Activated CD4-positive, alpha-beta T cell treated with anti-CD3 and anti-CD28 coated beads for 48 hours (primary cell): ENCODE data around the gene RERE.

Source experiments
- DNase-seq: peaks from one replicate; pipeline ENCODE4 v3.0.0-alpha.2; 2020

RERE gene

GRCh38 chr1:8817412-8818324 lies at the start of gene RERE:
RERE (minus strand) TSS chr1:8817640.
- peak; percentile 96 for DNase-seq

DNA sequence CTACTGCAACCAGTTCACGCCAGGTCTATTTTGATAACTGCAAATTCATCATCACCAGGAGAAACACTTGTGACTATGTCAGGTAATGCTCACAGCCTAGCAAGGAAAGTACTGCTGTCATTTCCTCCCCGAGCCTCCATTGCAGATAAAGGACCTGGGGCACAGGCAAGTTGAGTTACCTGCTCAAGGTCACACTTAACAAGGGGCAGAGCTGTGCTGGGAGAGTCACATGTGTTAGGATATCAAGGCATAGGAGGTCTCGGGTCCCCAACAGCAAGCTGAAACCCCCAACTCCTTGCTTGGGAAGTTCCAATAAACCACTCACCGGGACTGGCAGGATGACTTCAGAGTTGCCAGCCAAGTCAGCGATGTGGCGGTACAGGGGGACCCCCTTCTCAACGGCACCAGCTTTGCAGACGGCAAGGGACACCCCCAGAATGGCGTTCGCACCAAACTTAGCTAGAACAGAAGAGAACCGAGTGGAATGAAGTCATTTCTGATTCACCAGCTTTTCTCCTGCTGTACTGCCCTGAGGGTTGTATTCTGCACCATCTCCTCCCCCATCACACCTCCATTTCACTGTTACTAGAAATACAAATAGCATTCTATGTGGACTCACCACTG lies 49.5 kb upstream of the RERE start:
- DNase-seq, result peak; percentile 77

DNA sequence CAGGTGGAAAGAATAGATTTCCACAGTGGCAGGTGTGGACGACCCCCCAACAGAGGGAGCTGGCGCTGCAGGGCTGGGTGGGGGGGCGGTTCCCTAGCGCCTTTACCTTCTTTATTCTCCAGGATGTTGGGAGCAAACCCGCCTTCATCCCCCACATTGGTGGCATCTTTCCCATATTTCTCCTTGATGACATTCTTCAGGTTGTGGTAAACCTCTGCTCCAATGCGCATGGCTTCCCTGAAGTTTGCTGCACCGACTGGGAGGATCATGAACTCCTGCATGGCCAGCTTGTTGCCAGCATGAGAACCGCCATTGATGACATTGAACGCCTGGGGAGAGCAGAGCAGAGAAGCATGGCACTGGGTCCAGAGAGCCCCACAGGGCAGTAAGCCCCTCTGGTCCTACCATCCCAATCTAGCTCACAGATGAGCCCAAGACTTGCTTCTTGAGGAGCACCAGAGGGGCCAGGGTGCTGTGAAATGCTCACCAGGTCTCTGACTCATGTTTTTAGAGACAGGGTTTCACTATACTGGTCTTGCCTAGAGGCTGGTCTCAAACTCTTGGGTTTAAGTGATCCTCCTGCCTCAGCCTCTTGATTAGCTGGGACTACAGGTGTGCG lies 48.8 kb upstream of the RERE start:
- no peak for DNase-seq

GRCh38 chr1:8864713-8865344 lies 47.4 kb upstream of the RERE start:
- no peak for DNase-seq

- DNase-seq, result no peak
Measured at GRCh38 chr1:8863794-8864233, 46.4 kb upstream of the RERE start.

DNA sequence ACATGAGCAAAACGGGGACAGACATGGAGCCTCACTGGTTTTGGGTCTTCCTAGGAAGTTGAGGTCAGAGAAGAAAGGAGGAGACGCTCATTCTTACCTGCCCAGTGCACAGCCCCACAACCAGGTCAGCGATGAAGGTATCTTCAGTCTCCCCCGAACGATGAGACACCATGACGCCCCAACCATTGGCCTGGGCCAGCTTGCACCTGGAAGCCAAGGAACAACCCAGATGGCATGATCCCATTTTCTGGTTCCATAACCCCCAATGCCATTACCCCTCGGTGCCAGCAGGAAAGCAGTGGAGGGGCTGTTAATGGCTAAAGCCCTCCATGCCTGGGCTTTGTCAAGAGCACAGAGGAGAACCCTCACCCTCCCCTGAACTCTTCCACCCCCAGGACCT lies 45.7 kb upstream of the RERE start:
- no peak for DNase-seq

DNA sequence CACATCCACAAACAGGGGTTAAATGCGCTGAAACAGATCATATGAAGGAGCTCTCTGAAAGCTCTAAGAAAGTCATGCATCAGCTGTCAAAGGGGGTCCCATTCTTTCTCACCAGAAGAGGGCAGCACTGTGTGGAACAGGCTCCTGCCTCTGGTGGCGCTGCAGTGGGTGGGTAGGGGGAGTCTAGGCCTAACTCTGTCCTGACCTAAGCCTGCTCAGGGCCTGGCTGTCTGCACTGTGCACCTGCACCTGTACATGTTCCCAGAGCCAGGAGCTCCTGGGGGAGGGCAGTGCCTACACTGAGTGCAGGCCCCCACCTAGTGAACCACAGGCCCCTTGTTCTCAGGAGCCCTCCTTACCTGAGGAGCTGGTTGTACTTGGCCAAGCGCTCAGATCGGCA lies 45.1 kb upstream of the RERE start:
- DNase-seq, result peak; percentile 64

DNA sequence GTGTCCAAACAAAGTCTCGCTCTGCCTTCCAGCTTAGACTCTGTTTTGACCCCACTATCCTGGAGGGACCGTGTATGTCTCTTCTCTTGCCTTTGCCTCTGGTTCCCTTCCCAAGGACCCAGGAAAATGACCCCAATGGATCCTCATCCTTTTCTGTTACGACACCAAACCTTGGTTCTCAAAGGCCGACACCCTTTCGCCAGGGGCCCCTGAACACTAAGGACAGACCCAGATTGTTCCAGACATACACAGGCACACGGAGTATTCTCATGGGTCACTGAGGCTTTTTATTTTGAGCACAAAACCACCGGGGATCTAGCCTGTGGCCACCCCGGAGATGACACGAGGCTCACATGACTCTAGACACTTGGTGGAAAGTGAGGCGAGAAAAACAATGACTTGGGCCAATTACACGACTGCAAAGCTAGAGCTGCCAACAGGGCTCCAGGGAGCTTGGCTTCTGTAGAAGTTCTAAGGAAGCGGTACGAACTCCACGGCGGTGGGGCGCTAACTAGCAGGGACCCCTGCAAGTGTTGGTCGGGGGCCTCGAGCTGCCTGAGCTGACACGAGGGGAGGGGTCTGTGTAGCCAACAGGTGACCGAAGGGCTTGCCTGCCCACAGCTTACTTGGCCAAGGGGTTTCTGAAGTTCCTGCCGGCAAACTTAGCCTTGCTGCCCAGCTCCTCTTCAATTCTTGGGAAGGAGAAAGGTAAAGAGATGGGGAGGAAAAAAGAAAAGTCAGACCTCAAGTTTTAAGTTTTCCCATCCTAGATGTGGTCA lies 43.5 kb upstream of the RERE start:
- DNase-seq, result no peak

GRCh38 chr1:8858888-8859706 lies 41.7 kb upstream of the RERE start:
- DNase-seq, result peak; percentile 61

DNA sequence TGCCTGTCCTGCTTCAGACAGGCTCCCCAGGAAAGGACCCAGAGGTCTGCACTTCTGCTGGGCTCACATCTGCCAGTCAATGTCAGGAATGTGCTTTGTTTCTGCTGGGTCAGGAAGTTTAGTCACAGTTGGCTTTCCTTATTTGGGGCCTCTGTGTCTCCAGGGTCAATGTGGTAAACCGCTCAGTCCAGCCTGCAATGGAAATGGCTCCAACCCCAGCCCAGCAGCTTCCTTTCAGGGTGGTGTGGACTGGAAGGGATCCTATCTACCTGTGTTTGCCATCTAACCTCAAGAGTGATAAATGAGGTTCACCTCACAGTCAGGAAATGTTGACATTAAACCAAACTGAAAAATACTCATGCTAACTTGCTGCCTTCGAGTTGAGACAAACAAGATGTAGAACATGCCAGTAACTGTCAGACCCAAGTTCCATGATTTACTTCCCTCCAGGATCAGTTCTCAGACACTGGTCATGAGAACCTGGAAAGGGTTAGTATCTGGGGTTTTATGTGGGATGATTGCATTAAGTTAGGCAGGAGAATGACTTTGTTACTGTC lies 40.8 kb upstream of the RERE start:
- DNase-seq, result no peak

- DNase-seq, result no peak
Measured at GRCh38 chr1:8856689-8857412, 39.4 kb upstream of the RERE start.

GRCh38 chr1:8854240-8854639 lies 36.8 kb upstream of the RERE start:
- DNase-seq, result no peak

DNA sequence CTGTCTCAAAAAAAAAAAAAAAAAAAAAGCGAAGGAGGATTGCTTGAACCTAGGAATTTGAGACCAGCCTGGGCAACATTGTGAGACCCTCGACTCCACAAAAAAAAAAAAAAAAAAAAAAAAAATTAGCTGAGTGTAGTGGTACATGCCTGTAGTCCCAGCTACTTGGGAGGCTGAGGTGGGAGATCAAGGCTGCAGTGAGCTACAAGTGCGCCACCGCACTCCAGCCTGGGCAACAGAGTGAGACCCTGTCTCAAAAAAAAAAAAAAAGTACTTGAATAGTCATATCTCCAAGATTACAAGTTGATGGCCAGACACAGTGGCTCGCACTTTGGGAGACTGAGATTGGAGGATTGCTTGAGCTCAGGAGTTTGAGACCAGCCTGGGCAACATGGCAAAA lies 33.6 kb upstream of the RERE start:
- DNase-seq, result no peak

DNA sequence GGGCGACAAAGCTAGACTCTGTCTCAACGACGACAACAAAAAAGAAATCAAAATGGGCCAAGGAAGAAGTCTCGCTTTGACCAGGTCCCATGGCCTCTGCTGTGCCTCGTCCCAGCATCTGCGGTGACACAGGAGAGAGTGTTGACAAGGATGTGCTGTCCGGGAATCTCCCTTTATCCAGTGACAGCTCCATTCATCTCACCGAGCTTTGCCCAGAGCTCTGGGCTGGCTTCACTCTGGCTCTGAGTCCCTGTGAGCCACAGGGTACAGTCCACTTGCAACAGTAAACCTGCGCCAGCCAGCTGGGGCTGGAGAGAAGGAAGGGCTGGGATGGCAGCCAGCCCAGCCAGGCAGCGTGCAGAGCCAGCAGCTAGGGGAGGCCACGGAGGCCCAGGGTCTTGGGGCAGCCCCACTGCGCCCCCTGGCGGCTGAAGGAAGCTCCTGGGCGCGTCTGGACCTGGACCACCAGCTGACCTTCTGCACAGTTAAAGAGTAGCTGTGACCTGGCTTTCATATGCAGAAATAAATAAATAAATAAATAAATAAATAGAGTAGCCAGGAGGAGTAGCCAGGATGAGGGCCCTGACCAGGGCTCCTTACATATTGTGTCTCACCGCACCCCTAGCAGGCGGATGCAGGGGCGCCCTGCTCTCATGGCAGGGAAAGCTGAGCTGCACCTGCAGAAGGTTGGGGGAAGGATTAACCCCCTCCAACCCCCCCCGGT lies 31.4 kb upstream of the RERE start:
- peak; percentile 86 for DNase-seq

- DNase-seq, result no peak
Measured at GRCh38 chr1:8847990-8848389, 30.6 kb upstream of the RERE start.

DNA sequence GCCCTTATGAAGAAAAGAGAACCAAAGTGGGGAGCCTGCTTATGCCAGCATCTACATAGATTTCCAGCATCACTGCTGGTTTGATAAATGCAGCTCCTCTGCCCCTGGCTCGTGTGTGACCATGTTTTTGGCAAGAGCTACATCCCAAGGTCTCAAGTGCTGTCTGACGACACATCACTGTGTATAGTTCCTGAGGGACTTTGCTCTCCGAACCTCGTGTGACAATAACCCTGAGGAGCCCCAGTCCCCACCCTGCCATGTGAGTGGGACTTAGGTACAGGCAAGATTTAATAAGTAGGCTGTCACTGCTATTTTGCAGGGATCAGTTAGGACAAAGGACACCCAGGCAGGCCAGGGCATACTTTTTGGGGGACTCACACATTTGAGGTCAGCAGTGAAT lies 28.8 kb upstream of the RERE start:
- DNase-seq, result no peak

- no peak for DNase-seq
Measured at GRCh38 chr1:8845104-8846097, 28.0 kb upstream of the RERE start.

DNA sequence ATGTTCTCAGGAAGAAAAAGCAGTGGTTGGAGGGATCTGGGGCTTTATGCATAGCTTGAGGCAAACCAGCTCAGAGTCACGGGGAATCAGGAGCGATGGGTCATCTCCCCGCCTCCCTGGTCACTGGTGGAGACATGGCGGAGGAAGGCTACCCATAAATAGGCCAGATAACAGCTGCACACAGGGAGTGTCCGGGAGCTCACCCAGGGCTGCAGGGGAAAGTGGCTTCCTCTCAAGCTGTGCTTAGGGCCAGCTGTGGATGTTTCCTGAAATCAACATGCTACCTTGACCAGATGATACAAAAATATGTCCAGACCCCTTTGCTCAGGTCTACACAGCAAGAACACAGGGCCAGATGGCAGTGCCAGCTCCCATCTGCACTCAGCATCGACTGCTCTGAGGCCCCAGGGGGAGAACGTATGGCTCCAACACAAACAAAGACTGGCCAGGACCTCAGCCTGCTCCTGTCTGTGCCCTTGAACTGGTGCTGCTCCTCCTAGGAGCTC lies 27.1 kb upstream of the RERE start:
- DNase-seq, result no peak
